Measurements from ENCODE around the gene SPRED1. TPM values are rescaled to one million over a fixed set of nuclear protein-coding genes. Genes with fewer than 3 reads are reported as not detected.
A peak's percentile ranks its signal among the peaks of the same experiment; 100 is the strongest.

SPRED1 gene
- total RNA-seq, 1 experiment from 2014 or later: 10.4 TPM

GRCh38 chr15:38215707-38216106, 36.9 kb upstream of the SPRED1 start:
- DNase-seq: no peak
- no peak overlapping the region for H3K27ac Mint-ChIP-seq (ENCODE audit: unreplicated experiment)
- H3K27me3 ChIP-seq (replicated peaks; ENCODE audit: control insufficient read depth, insufficient read depth, low read length): no peaks in the 10 kb centered on the region
- H3K9me3 ChIP-seq: no peaks in the 10 kb centered on the region
- no peak overlapping the region for H3K4me3 Mint-ChIP-seq (ENCODE audit: unreplicated experiment)
- intact Hi-C loops (cut with micrococcal nuclease; ENCODE audit: unreplicated experiment): loop anchor here (2.0 to 10.0 kb wide), 3 partner anchors 37 to 91 kb away; partner anchors contain the start of gene SPRED1
- H3K9me3 Mint-ChIP-seq (ENCODE audit: unreplicated experiment): no peaks in the 10 kb centered on the region
- H3K4me3 ChIP-seq (ENCODE audit: low read depth, low read length): no peak overlapping the region
- POLR2A ChIA-PET: no interaction called here
- H3K36me3 ChIP-seq (ENCODE audit: control insufficient read depth, insufficient read depth, low read length): no peaks in the 10 kb centered on the region
- H3K4me1 ChIP-seq: peaks cover 50% of the 10 kb centered on the region
- H3K36me3 Mint-ChIP-seq (ENCODE audit: insufficient read depth, unreplicated experiment): no peaks in the 10 kb centered on the region
- no TSS peak for BruUV-seq (replicated peaks)
- no peaks in the 10 kb centered on the region for H3K27me3 Mint-ChIP-seq (ENCODE audit: insufficient read depth, unreplicated experiment)
- TF ChIP-seq CTCF (IDR thresholded peaks at IDR 0.05; ENCODE audit: insufficient read depth in 1 of 2, low read depth in 1 of 2, low read length in 1 of 2, severe bottlenecking in 1 of 2, unreplicated experiment in 1 of 2): no peak
- peaks cover 24% of the 10 kb centered on the region for H3K4me1 Mint-ChIP-seq (ENCODE audit: low read depth, unreplicated experiment)
- CTCF ChIA-PET: no interaction called here

- H3K4me3 ChIP-seq (ENCODE audit: low read depth, low read length): no peak overlapping the region
- ChIA-PET POLR2A (no interaction called here), CTCF (no interaction called here)
- no TSS peak for BruUV-seq (replicated peaks)
- intact Hi-C loops (cut with micrococcal nuclease; ENCODE audit: unreplicated experiment): loop anchor here (1.0 to 10.0 kb wide), 4 partner anchors 16 to 92 kb away; partner anchors contain the start of gene SPRED1
- Mint-ChIP-seq H3K4me1 (ENCODE audit: low read depth, unreplicated experiment) (peaks cover 24% of the 10 kb centered on the region), H3K4me3 (ENCODE audit: unreplicated experiment) (no peak overlapping the region), H3K27ac (ENCODE audit: unreplicated experiment) (peak overlapping the region; percentile 54), H3K27me3 (ENCODE audit: insufficient read depth, unreplicated experiment) (no peaks in the 10 kb centered on the region), H3K36me3 (ENCODE audit: insufficient read depth, unreplicated experiment) (no peaks in the 10 kb centered on the region), H3K9me3 (ENCODE audit: unreplicated experiment) (no peaks in the 10 kb centered on the region)
- TF ChIP-seq CTCF (IDR thresholded peaks at IDR 0.05; ENCODE audit: insufficient read depth in 1 of 2, low read depth in 1 of 2, low read length in 1 of 2, severe bottlenecking in 1 of 2, unreplicated experiment in 1 of 2): no peak
- no peaks in the 10 kb centered on the region for H3K36me3 ChIP-seq (ENCODE audit: control insufficient read depth, insufficient read depth, low read length)
- H3K9me3 ChIP-seq: no peaks in the 10 kb centered on the region
- H3K27me3 ChIP-seq (replicated peaks; ENCODE audit: control insufficient read depth, insufficient read depth, low read length): no peaks in the 10 kb centered on the region
- DNase-seq: peak; percentile 60 to 75
- peaks cover 50% of the 10 kb centered on the region for H3K4me1 ChIP-seq
These were observed 35.9 kb upstream of the SPRED1 start for GRCh38 chr15:38216763-38217162.

GRCh38 chr15:38217191-38217595, 35.4 kb upstream of the SPRED1 start:
- Mint-ChIP-seq H3K9me3 (ENCODE audit: unreplicated experiment) (no peaks in the 10 kb centered on the region), H3K27me3 (ENCODE audit: insufficient read depth, unreplicated experiment) (no peaks in the 10 kb centered on the region), H3K4me3 (ENCODE audit: unreplicated experiment) (no peak overlapping the region), H3K36me3 (ENCODE audit: insufficient read depth, unreplicated experiment) (no peaks in the 10 kb centered on the region), H3K4me1 (ENCODE audit: low read depth, unreplicated experiment) (peaks cover 24% of the 10 kb centered on the region), H3K27ac (ENCODE audit: unreplicated experiment) (peak overlapping the region; percentile 54)
- no peak for TF ChIP-seq CTCF (IDR thresholded peaks at IDR 0.05; ENCODE audit: insufficient read depth in 1 of 2, low read depth in 1 of 2, low read length in 1 of 2, severe bottlenecking in 1 of 2, unreplicated experiment in 1 of 2)
- ChIA-PET CTCF (no interaction called here), POLR2A (no interaction called here)
- BruUV-seq (replicated peaks): no TSS peak
- intact Hi-C loops (cut with micrococcal nuclease; ENCODE audit: unreplicated experiment): loop anchor here (1.0 to 10.0 kb wide), 4 partner anchors 17 to 92 kb away; partner anchors contain the start of gene SPRED1
- Histone ChIP-seq H3K27me3 (replicated peaks; ENCODE audit: control insufficient read depth, insufficient read depth, low read length) (no peaks in the 10 kb centered on the region), H3K9me3 (no peaks in the 10 kb centered on the region), H3K36me3 (ENCODE audit: control insufficient read depth, insufficient read depth, low read length) (no peaks in the 10 kb centered on the region), H3K4me3 (ENCODE audit: low read depth, low read length) (no peak overlapping the region), H3K4me1 (peaks cover 50% of the 10 kb centered on the region)
- DNase-seq: no peak

All from Caco-2 (cell line).